ENCODE measurements around the gene FSTL1.

GRCh38 chr3:120370463-120370862 is 80.3 kb downstream of the FSTL1 start:
- TF ChIP-seq, protein P1, sequence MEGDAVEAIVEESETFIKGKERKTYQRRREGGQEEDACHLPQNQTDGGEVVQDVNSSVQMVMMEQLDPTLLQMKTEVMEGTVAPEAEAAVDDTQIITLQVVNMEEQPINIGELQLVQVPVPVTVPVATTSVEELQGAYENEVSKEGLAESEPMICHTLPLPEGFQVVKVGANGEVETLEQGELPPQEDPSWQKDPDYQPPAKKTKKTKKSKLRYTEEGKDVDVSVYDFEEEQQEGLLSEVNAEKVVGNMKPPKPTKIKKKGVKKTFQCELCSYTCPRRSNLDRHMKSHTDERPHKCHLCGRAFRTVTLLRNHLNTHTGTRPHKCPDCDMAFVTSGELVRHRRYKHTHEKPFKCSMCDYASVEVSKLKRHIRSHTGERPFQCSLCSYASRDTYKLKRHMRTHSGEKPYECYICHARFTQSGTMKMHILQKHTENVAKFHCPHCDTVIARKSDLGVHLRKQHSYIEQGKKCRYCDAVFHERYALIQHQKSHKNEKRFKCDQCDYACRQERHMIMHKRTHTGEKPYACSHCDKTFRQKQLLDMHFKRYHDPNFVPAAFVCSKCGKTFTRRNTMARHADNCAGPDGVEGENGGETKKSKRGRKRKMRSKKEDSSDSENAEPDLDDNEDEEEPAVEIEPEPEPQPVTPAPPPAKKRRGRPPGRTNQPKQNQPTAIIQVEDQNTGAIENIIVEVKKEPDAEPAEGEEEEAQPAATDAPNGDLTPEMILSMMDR (IDR thresholded peaks at IDR 0.05; ENCODE audit: insufficient read depth, low read length): no peak
- TF ChIP-seq, protein P2, sequence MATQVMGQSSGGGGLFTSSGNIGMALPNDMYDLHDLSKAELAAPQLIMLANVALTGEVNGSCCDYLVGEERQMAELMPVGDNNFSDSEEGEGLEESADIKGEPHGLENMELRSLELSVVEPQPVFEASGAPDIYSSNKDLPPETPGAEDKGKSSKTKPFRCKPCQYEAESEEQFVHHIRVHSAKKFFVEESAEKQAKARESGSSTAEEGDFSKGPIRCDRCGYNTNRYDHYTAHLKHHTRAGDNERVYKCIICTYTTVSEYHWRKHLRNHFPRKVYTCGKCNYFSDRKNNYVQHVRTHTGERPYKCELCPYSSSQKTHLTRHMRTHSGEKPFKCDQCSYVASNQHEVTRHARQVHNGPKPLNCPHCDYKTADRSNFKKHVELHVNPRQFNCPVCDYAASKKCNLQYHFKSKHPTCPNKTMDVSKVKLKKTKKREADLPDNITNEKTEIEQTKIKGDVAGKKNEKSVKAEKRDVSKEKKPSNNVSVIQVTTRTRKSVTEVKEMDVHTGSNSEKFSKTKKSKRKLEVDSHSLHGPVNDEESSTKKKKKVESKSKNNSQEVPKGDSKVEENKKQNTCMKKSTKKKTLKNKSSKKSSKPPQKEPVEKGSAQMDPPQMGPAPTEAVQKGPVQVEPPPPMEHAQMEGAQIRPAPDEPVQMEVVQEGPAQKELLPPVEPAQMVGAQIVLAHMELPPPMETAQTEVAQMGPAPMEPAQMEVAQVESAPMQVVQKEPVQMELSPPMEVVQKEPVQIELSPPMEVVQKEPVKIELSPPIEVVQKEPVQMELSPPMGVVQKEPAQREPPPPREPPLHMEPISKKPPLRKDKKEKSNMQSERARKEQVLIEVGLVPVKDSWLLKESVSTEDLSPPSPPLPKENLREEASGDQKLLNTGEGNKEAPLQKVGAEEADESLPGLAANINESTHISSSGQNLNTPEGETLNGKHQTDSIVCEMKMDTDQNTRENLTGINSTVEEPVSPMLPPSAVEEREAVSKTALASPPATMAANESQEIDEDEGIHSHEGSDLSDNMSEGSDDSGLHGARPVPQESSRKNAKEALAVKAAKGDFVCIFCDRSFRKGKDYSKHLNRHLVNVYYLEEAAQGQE (IDR thresholded peaks at IDR 0.05; ENCODE audit: insufficient replicate concordance, low read depth): no peak
